GM21447 (cell line): Measurements from ENCODE around the gene STOX2.

Experiments
- ATAC-seq: cut with Tn5 transposase; IDR thresholded peaks from one replicate; pipeline ENCODE4 v1.9.1; 2021; ENCODE audit not compliant: unreplicated experiment

STOX2 gene

DNA sequence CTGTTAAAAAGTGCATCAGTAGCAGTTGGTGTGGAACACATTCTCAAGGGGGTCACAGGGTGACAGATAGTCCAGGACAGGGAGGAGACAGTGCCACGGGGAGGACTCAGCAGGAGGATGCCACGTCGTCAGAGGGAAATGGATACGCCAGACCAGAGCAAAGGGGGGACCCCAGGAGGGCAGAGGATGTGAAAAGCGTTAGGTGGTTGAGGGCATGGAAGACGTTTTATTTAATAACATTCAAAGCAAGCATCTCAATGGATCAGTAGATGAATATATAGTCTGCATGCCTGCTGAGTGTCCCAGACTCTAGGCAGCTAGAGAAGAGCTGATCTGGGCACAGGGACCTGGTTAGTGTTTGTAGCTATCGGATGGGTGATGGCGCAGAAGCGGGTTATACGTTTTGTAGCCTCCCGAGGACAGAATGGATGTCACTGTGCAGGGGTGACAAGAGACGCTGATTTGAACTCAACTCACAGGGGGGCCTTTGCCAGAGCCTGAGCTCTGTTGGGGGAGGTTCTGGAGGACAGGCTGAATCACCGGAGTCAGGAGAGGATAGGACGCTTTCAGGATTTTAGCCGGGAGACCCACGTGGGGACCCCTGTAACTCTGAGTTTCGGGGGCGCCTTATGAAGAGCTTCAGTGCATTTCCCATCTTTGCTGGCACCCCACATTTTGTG, 81.3 kb downstream of the STOX2 start:
- ATAC-seq: no peak

DNA sequence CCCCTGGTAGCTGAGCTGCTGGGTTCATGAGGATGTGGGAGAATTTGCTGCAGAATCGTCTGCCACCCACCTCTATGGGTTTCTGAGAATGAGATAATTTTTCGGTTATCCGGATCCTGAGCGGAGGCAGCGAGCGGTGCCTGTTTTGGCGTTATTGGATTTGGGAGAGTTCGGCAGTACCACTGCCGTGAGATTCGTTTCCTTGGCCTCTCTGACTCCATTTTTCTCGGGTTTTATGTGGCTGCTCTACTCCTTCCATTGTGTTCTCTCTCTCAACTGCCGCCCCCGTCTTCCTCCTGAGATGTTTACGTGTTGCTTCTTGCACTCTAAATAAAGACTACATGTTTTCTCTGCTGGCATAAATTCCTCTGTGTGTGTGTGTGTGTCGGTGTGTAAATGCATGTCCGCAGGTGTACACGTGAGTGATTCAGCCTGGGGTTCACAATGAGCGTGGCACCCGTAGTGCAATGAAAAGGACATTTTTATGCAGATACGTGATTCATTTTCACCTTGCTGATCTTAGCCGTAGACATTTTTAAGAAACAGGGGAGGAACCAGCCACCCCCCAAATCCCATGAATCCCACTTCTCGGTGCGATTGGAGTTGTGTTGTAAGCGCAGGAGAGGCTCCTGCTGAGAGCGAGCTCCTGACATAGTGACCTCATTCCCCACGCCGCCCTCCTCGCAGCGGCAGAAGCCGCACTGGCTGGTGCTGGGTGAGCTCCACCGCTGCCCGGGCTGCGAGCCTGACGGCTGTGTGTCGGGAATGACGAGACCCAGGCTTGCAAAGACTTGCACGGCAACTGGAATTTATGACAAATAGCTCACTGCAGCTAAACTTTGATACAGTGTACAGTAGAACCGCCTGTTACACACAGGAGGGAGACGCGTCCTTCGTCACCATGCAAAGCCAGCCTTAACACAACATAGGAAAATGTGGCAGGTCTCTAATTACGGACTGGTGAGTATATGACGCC, 82.2 kb downstream of the STOX2 start:
- no peak for ATAC-seq

DNA sequence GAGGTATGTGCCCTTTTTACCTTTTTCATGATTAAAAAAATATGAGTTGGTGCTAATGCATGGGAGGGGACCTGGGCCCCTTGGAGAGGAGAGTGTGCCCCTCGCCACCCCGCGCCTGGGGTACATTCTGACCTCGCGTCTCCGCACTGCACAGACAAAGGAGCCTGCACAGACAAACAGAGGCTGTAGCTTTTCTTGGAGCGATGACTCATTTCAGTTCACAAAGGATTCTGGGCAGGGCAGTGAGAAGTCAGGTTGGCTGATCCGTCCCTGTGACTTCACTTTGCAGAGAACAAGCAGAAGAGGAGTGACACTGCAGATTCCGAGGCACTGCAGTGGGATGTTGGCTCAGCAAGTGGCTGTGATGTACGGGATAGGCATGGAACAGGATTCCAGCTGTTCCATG, 82.9 kb downstream of the STOX2 start:
- no peak for ATAC-seq

DNA sequence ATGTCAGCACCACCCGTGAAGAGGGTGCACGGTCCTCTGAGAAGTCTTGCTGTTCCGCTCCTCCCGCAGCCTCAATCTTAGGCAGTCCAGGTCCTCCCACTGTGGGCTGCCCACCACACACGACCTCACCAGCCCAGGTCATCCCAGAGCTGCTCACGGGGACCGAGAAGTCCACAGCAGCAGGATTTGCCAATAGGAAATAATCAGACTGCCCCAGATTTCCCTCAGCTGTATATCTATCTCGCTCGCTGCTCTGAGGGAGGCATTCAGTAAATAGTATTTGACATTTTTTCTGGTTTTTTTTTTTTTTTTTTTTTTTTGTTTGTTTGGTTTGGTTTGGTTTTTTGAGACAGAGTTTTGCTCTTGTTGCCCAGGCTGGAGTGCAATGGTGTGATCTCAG, 83.8 kb downstream of the STOX2 start:
- no peak for ATAC-seq

DNA sequence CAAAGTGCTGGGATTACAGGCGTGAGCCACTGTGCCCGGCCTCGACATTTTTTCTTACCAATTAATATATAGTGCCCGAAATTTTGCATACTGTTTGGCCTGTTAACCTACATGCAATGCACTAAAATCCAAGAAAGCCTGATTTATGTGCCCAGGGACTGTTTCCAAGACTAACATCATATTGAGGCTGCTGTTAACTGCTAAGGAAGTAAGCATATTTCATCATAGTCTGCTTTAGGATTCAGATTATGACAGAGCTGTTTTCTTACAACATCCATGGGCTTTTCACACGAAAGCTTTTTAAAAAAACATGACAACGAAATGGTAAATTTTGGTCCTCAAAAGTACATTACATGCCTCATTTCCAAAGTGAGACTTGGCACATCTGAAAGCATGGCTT, 84.4 kb downstream of the STOX2 start:
- no peak for ATAC-seq

DNA sequence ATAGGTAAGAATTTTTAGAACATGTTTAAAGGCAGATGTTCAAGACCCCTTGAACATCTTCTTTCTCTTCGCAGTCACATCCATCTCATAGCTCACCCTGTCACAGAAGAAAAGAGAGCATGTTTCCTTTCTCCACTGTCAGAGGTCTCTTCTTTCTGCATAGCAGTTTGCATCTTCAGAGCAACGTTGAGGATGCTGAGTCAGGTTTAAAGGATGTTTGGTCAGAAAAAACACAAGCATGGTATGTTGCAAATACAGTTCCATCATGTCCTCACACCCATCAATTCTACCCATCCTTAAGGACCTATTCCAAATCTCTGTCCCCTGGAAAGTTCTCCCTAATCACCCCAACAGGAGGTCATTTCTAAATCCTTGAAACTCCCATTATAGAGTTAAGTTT, 84.8 kb downstream of the STOX2 start:
- ATAC-seq: no peak

DNA sequence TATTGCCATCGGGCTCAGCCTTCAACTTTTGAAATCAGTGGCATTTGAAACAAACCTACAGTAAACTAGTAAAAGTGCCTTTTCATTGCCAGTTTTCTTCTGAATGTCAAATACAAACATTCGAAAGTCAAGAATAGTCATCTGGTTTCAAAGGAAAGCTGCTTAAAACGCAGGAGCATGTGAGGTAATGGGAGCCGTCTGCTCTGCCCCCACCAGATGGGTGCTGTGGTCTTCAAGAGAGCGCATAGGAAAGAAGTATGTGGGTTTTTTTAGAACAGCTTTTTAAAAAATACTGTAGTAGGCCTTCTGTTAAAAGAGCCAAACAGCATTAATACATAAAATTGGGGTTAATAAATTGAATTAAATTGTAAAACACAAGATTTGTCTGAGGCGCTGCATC, 88.6 kb downstream of the STOX2 start:
- ATAC-seq: no peak

DNA sequence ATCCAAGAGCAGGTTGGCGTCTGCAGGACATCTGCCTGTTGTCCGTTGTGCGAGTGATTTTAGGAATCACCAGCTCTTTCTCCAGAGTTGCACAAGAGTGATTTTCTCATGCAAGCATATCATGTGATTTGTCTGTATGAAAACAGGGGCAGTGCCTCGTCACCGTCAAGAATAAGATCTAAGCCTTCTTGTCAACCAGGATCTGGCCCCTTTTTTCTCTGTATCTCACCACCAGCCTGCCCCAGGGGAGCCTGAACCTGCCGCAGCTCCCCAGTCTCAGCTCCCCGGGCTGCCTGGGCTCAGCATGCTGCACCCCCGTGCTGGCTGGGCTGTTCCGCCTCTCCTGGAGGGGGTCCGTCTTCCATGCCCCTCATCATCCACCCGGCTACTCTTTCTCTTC, 90.5 kb downstream of the STOX2 start:
- no peak for ATAC-seq

DNA sequence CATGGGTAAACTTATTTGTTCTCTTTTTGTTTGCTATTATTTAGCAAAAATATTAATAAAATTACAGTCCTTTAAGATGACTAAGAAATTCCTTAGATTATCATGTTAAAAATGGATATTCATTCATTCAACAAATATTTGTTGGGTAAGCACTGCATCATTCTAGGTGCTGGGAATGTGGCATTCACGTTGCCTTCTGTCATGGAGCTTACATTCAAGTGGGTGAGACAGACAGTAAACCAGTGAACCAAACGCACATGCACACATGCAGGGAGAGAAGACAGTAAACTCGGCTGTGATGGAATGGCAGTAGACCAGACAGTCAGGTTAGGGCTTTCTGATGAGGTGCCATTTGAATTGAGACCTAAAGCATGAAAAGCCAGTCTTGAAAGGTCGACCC, 91.8 kb downstream of the STOX2 start:
- no peak for ATAC-seq

DNA sequence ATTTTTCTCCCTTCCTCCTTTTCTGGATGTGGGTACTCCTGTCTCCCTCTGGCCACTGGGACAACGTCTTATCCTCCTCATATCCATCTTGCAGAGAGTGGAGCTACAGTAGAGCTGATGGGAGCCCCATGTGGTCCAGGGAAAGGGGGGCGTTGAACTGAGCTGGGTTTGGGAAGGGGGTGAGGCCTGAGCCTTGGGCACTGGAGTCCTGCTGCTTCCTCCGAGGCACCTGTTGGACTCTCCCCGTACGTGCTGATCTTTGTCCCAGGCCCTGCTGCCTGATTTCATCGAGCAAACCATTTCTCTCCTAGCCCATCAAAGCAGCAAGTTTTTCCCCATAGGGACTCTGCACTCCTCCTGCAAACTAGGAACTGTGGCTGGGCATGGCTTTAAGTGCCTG, 94.3 kb downstream of the STOX2 start:
- no peak for ATAC-seq

DNA sequence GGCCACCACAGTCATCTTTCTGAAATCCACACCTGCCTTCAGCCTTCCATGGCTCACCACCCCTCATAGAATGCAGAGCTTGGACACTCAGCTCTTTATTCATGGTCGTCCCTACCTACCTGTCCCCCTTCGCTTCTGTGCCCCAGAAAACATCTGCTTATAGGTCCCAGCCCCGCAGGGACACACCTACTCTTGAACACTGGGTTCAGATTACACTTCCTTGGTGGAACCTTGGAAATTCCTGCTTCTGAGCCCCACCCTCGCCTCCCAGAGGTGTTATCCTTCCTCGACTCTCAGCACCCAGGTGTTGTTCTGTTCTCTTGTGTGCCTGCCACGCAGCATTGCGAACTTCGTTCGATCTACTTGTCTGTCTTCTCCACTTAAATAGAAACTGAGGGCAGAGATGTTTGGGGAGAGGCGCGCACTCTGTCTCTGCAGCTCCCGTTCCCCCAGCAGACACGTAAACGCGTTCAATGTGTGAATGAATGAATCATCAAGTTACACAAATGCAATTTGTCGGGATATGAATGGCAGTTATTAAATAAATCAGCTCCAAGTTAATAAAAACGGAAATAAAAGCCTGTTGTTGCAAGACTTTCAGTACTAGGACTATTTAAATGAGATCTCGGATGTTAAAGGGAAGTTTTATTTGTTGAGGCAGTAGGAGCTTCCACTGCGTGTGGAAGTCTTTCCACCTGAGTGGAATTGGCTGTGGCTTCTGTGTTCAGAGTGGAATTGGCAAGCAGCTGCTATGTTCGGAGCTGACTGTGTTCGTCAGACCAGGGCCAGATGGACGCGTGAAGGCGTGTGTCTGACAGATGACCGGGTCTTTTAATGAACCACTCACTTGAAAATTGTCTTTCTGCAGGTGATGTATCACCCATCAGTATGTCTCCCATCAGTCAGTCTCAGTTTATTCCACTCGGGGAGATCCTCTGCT, 95.6 kb downstream of the STOX2 start:
- no peak for ATAC-seq

DNA sequence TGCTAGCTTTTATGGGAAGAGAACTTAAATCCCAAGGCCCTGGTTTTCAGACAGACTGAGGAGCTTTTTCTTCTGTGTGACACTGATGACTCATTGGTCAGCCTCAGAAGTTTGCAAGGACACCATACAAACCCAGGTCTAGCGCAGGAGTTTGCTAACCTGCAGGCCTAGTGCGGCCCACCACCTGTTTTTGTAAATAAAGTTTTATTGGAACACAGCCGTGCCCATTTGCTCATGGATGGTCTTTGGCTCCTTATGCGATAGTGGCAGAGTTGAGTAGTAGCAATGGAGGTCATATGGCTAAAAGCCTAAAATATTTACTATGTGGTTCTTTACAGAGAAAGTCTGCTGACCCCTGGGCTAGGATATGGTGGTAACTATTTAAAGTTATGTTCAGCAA, 98.3 kb downstream of the STOX2 start:
- no peak for ATAC-seq

DNA sequence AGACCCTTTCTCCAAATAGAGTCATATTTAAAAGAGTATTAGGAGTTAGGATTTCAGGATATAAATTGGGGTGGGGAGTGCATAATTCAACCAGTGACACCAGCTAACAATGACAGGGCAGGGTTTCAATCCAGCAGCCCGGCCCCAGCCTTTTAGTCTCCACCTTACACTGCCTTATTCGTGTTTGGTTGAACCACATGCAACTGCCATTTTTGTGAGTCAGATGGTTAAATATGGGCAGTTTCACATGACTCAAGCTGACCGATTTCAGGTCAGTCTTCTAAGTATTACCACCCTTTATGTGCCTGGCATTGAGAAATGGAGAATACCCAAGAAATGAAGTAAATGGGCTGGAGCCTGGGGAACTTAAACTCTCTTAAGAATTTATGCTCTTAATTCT, 102.8 kb downstream of the STOX2 start:
- no peak for ATAC-seq

DNA sequence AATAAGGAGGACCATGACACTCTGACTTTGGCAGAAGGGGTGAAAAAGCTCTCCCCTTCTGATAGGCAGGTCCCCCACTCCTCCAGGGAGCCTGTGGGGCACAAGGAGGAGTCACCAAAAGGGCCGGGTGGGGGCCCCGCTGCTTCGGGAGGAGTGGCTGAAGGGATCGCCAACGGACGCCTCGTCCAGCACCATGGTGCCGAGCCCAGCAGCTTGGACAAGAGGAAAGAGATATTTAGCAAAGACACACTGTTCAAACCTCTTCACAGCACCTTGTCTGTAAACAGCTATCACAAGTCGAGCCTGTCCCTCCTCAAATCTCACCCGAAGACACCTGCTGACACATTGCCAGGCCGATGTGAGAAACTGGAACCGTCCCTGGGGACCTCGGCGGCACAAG, 105.6 kb downstream of the STOX2 start:
- no peak for ATAC-seq

DNA sequence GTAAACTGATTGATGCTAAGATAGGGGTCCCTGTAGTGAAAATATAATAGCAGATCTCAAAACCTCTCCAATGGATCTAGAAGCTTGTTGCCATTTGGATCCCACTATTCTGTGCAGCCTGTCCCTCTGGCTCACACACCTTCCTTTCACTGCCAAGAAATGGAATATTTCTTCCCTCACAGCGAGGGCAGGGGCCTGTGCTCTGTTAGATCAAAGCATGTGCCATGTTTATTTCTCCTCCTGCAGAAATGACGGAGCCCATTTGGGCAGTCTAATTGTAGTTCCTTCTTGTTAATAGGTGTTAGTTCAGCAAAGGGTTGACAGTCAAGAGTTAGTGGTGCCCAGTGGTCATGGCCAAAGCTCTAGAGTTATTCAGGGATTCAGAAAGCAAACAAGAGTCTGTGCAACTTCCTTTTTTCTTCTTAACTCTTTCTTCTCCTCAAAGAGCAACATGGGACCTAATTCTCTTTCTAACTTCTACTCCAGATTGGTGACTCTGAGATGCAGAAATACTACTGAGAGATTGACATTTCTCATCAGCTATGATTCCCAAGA, 106.8 kb downstream of the STOX2 start:
- ATAC-seq: no peak

DNA sequence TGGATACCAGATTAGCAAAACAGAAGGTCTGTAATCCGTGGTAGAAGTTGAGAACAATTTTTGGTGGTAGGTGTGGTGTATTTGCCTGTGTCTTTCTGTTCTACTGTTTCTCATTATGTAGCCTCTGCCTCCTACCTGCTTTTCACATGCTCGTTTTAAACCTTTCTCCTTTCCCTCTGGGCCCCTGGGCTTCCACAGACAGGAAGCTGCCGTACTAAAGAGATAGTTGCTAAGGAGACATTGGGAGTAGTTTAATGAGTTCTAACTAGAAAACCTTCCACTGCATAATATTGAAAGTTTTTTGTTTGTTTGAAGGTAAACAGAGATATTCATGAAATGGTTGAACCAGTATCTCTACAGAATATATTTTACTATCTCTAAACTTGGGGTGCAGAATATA, 107.8 kb downstream of the STOX2 start:
- no peak for ATAC-seq

DNA sequence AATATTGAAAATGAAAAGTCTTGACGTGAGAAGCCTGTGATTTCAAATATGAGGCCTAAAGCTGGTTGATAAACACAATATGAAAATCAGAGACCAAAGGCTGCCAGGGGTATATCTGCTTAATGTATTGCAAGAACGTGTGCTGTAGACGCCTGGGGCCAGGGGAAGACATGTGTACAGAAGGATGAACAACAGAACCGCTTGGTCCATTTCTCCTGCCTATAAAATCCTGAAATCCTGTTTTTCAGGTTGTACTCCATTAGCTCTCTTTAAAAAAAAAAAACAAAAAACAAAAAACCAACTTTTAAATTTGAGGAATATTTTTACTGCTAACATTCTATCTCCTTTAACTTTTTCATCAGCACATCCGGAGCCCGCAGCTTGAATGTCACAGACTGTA, 109.2 kb downstream of the STOX2 start:
- no peak for ATAC-seq

DNA sequence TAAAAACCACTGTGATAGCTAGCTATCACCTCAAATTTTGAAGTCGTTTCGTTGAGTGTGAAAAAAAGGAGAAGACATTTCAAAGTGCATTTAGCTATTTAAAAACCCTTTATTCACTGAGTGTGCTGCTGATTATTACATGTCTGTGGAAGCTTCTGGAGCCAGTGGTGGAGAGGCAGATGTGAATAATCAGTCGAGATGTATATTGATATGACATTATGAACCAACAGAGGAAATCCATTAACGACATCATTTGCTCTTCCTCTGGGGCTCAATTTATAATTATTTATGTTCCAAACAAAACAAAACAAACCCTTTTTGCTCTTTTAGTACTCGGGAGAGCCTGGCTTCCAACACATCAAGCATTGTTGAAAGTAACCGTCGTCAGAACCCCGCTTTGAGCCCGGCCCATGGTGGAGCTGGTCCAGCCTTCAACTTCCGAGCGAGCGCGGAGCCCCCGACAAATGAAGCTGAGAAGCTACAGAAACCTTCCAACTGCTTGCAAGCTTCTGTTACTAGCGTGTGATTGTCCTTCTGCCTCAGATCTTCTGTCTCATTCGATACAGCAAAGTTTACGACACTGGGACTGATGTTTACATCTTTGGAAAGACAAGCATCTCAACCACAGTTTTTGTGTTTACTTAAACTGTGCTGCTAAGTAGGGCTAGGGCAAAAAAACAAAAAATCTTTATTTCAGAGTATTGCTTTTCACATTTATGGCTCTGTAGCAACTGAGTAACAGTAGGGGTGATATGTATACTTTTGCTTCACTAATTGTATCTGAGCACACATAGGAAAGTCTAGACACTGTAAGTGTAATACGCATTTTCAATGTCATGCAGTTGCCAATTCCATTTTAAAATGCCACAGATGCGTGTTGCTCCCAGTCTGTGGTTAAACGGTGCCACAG, 111.9 kb downstream of the STOX2 start:
- no peak for ATAC-seq

DNA sequence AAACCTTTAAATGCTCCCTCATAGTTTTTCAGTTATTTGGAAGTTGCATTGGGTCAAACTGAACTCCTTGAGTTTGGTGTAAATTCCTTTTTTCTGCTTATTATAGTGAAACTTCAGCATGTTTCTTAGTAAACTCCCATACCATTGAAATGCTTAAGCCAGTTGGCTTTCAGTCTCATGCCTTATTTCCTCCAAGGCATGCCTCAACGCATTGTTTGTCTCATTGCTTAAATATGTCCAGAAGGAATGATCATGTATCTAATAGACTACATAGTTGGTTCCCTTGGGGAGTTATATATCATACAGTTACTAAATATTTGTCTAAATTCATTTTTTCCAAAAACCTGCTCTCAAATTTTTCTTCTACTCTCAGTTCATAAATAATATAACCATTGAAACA, 114.0 kb downstream of the STOX2 start:
- ATAC-seq: no peak
